IMR-90 (cell line): Measurements from ENCODE around the gene AIDA. TPM values are rescaled to one million over a fixed set of nuclear protein-coding genes. Genes with fewer than 3 reads are reported as not detected.

Experiments used
- ATAC-seq: fragments of 200-7000 bp; cut with Tn5 transposase; 2 replicates; pipeline ENCODE4 v1.9.1; 2020; ENCODE audit warnings: low read depth, mild to moderate bottlenecking, moderate library complexity
- BruUV-seq: library from RNA; stranded (reverse); fragments of 400-500 nt; replicated peaks from 2 replicates; lab custom pipeline; 2021; lab: Mats Ljungman, UMichigan
- CTCF ChIA-PET: fragments of 300-600 bp; formaldehyde crosslinking; extraction: SDS; loops from one replicate; lab custom pipeline; 2021; ENCODE audit warnings: antibody characterized with exemption; lab: Yijun Ruan, JAX
- POLR2A ChIA-PET: fragments of 300-600 bp; sonication (Branson Sonifier 250); formaldehyde crosslinking; loops from one replicate; lab custom pipeline; 2022; ENCODE audit warnings: antibody characterized with exemption; ENCODE audit not compliant: unreplicated experiment; lab: Charles Lee
- DNase-seq: peaks from one replicate; pipeline ENCODE4 v3.0.0; 2013
- H2AFZ ChIP-seq: replicated peaks from 2 replicates; pipeline ENCODE3; 2013; ENCODE audit warnings: low read length, mild to moderate bottlenecking; ENCODE audit not compliant: poor library complexity
- H2AK5ac ChIP-seq: 2 replicates; pipeline ENCODE4 v1.6.1; 2013; ENCODE audit warnings: low read depth, low read length, inconsistent platforms
- H2AK9ac ChIP-seq: replicated peaks from 2 replicates; pipeline ENCODE3; 2013; ENCODE audit warnings: mild to moderate bottlenecking, low read depth, low read length, moderate library complexity; ENCODE audit not compliant: poor library complexity
- H2BK120ac ChIP-seq: 2 replicates; pipeline ENCODE4 v1.6.1; 2013; ENCODE audit warnings: low read depth, low read length, inconsistent platforms
- H2BK15ac ChIP-seq: 3 replicates; pipeline ENCODE4 v1.6.1; 2013; ENCODE audit warnings: low read depth, low read length, inconsistent platforms
- H2BK20ac ChIP-seq: 2 replicates; pipeline ENCODE4 v1.6.1; 2013; ENCODE audit warnings: low read depth, mild to moderate bottlenecking, inconsistent platforms, low read length, moderate library complexity
- H2BK5ac ChIP-seq: 2 replicates; pipeline ENCODE4 v1.6.1; 2013; ENCODE audit warnings: mild to moderate bottlenecking, low read depth, low read length, inconsistent platforms; ENCODE audit not compliant: poor library complexity, severe bottlenecking
- H3K14ac ChIP-seq: replicated peaks from 2 replicates; pipeline ENCODE4 v1.6.1; 2013; ENCODE audit warnings: low read depth, low read length, inconsistent platforms
- H3K18ac ChIP-seq: 2 replicates; pipeline ENCODE4 v1.6.1; 2013; ENCODE audit warnings: low read depth, low read length, control low read depth
- H3K23ac ChIP-seq: 2 replicates; pipeline ENCODE4 v1.6.1; 2013; ENCODE audit warnings: low read depth, low read length, inconsistent platforms
- H3K27ac ChIP-seq: 2 replicates; pipeline ENCODE4 v1.5.1; 2013; ENCODE audit warnings: mild to moderate bottlenecking, control low read depth, low read length; ENCODE audit not compliant: insufficient read depth
- H3K27me3 ChIP-seq: 2 replicates; pipeline ENCODE4 v1.6.1; 2013; ENCODE audit warnings: low read length; ENCODE audit not compliant: control insufficient read depth, insufficient read depth
- H3K36me3 ChIP-seq: 2 replicates; pipeline ENCODE4 v1.6.1; 2013; ENCODE audit warnings: low read length, mixed read lengths; ENCODE audit not compliant: control insufficient read depth, insufficient read depth
- H3K4ac ChIP-seq: 2 replicates; pipeline ENCODE4 v1.6.1; 2013; ENCODE audit warnings: low read depth, low read length, inconsistent platforms
- H3K4me1 ChIP-seq: 2 replicates; pipeline ENCODE4 v1.6.1; 2013; ENCODE audit warnings: low read length, mixed read lengths; ENCODE audit not compliant: control insufficient read depth, insufficient read depth
- H3K4me2 ChIP-seq: 2 replicates; pipeline ENCODE4 v1.6.1; 2013; ENCODE audit warnings: low read depth, mild to moderate bottlenecking, control low read depth, low read length, moderate library complexity
- H3K4me3 ChIP-seq: 2 replicates; pipeline ENCODE4 v1.5.1; 2013; ENCODE audit warnings: low read depth, mild to moderate bottlenecking, control low read depth, low read length, moderate library complexity; ENCODE audit not compliant: insufficient read depth
- H3K56ac ChIP-seq: 2 replicates; pipeline ENCODE4 v1.6.1; 2013; ENCODE audit warnings: low read length, inconsistent platforms; ENCODE audit not compliant: insufficient read depth; ENCODE audit errors: extremely low read depth
- H3K79me1 ChIP-seq, 2 experiments: 2 replicates each; pipeline ENCODE4 v1.6.1; 2013; ENCODE audit warnings: low read length in 2 of 2, inconsistent platforms in 1 of 2, low read depth in 1 of 2
- H3K9ac ChIP-seq: 2 replicates; pipeline ENCODE4 v1.6.1; 2013; ENCODE audit warnings: low read depth, low read length, control low read depth
- H3K9me1 ChIP-seq: 2 replicates; pipeline ENCODE4 v1.6.1; 2013; ENCODE audit warnings: low read length, inconsistent platforms; ENCODE audit not compliant: insufficient read depth
- H3K9me3 ChIP-seq: 2 replicates; pipeline ENCODE4 v1.6.1; 2013; ENCODE audit warnings: low read length; ENCODE audit not compliant: control insufficient read depth, insufficient read depth
- H4K20me1 ChIP-seq: 2 replicates; pipeline ENCODE4 v1.6.1; 2013; ENCODE audit warnings: low read length, inconsistent platforms; ENCODE audit not compliant: insufficient read depth
- H4K5ac ChIP-seq: 2 replicates; pipeline ENCODE4 v1.6.1; 2013; ENCODE audit warnings: mild to moderate bottlenecking, low read depth, low read length, control low read depth
- H4K8ac ChIP-seq, 2 experiments: 2 replicates each; pipeline ENCODE4 v1.6.1; 2013; ENCODE audit warnings: low read depth in 2 of 2, low read length in 2 of 2, control low read depth in 1 of 2, inconsistent platforms in 1 of 2
- H4K91ac ChIP-seq: 2 replicates; pipeline ENCODE4 v1.6.1; 2013; ENCODE audit warnings: low read depth, low read length, inconsistent platforms; ENCODE audit not compliant: insufficient read depth
- CEBPB ChIP-seq: IDR thresholded peaks from 2 replicates; pipeline ENCODE4 v1.6.1; 2012; ENCODE audit warnings: low read depth, low read length, improper control_type of control experiment
- CHD1 ChIP-seq: IDR thresholded peaks from 2 replicates; pipeline ENCODE4 v1.6.1; 2012; ENCODE audit warnings: low read depth, low read length, improper control_type of control experiment
- ELK1 ChIP-seq: fragments of 150-350 bp; IDR thresholded peaks from 2 replicates; pipeline ENCODE4 v1.6.1; 2016; ENCODE audit warnings: low read depth, mild to moderate bottlenecking, low read length, moderate library complexity, borderline replicate concordance
- FOS ChIP-seq: fragments of 150-350 bp; IDR thresholded peaks from 2 replicates; pipeline ENCODE4 v1.6.1; 2016; ENCODE audit warnings: low read depth, low read length
- RAD21 ChIP-seq: IDR thresholded peaks from 2 replicates; pipeline ENCODE4 v1.6.1; 2012; ENCODE audit warnings: low read length, improper control_type of control experiment
- SMC3 ChIP-seq: fragments of 150-350 bp; IDR thresholded peaks from 2 replicates; pipeline ENCODE4 v1.6.1; 2016; ENCODE audit warnings: low read depth, mild to moderate bottlenecking, antibody characterized with exemption, low read length, moderate library complexity
- WGBS, 2 experiments: methylation state at CpG; one replicate each; pipeline versions ENCODE4 v1.1.5 to v1.1.7; 2013; ENCODE audit warnings: missing lambda C conversion rate in 2 of 2; ENCODE audit not compliant: insufficient read length in 1 of 2; ENCODE audit errors: extremely low coverage in 2 of 2; 5-methylcytosine and 5-hydroxymethylcytosine counted together
- dilution Hi-C: fragments of 300-500 bp; cut with HindIII; formaldehyde crosslinking; loops from one replicate; pipeline ENCODE4 v1.14.3; 2018; ENCODE audit warnings: low sequenced_read_pairs; ENCODE audit not compliant: unreplicated experiment
- in situ Hi-C: fragments of 300-500 bp; cut with MboI; formaldehyde crosslinking; loops from 3 replicates; pipeline ENCODE4 v1.14.3; 2019; ENCODE audit warnings: low sequenced_read_pairs, inconsistent platforms, mixed read lengths
- intact Hi-C: fragments of 100-400 bp; cut with micrococcal nuclease; formaldehyde crosslinking; loops from 2 replicates; pipeline ENCODE4 v1.10.0; 2022
- polyA plus RNA-seq, 3 experiments: library from polyadenylated mRNA; depleted of rRNA; stranded (reverse); fragments of >200 nt; gene quantifications; 2 replicates each; pipeline ENCODE4 v1.2.3, GENCODE V29; 2012; ENCODE audit warnings: low replicate concordance in 1 of 3
- total RNA-seq: library from RNA; depleted of rRNA; stranded (reverse); fragments of >200 nt; gene quantifications from 2 replicates; pipeline ENCODE4 v1.2.3, GENCODE V29; 2012

Gene AIDA
- total and polyA plus RNA-seq, 2 of the 4 experiments (the other 2 are of a cell fraction): 47.9 to 48.6 TPM

GRCh38 chr1:222704260-222704659, 8.0 kb downstream of the AIDA start:
- Histone ChIP-seq H2AK9ac (no peak overlapping the region), H3K56ac (no peak overlapping the region), H4K91ac (no peak overlapping the region), H2AFZ (no peak overlapping the region), H4K20me1 (no peaks in the 10 kb centered on the region; the same call in 1 of the 2 replicates), H4K8ac (no peak overlapping the region), H3K14ac (no peak overlapping the region), H3K4me1 (no peaks in the 10 kb centered on the region), H3K4me2 (no peak overlapping the region), H2BK15ac (no peak overlapping the region), H2BK5ac (no peak overlapping the region), H3K9me1 (no peaks in the 10 kb centered on the region), H3K9ac (no peak overlapping the region), H3K9me3 (no peaks in the 10 kb centered on the region), H3K18ac (no peak overlapping the region), H4K5ac (no peak overlapping the region), H2BK20ac (no peak overlapping the region), H2BK120ac (no peak overlapping the region), H3K4me3 (no peak overlapping the region), H3K23ac (no peak overlapping the region), H3K27ac (no peak overlapping the region), H3K27me3 (no peaks in the 10 kb centered on the region), H3K4ac (no peak overlapping the region), H2AK5ac (no peak overlapping the region), H3K79me1 (peaks cover 15 to 30% of the 10 kb centered on the region in 2 experiments; a peak in 3 of 4 replicates), H3K36me3 (peaks cover 11% of the 10 kb centered on the region; the same call in 1 of the 2 replicates)
- dilution Hi-C loops: no loop called here
- POLR2A ChIA-PET: no interaction called here
- in situ Hi-C loops: no loop called here
- no CpG with 5 or more reads among the region's 1 CpG for WGBS, 2 experiments
- no peak for DNase-seq
- CTCF ChIA-PET: interaction anchor here (1.0 kb wide), 1 partner anchor 10 kb away, joined by 3 read pairs; no protein-coding TSS in a partner anchor
- TF ChIP-seq RAD21: no peak
- no peak for TF ChIP-seq CHD1
- TF ChIP-seq SMC3: no peak
- no peak for TF ChIP-seq ELK1
- no peak for TF ChIP-seq FOS
- TF ChIP-seq CEBPB: no peak
- intact Hi-C loops: no loop called here
- ATAC-seq: no peak
- BruUV-seq: no TSS peak
